ENCODE measurements around the gene NUDT4. TPM values are rescaled to one million over a fixed set of nuclear protein-coding genes. Genes with fewer than 3 reads are reported as not detected.

The NUDT4 gene
- polyA plus RNA-seq, 1 of the 3 experiments (the other 2 are of a cell fraction): 19.8 TPM

- ChIA-PET CTCF (interaction anchor here (0.7 to 3.0 kb wide), 5 partner anchors 10 to 686 kb away, joined by 3 to 15 read pairs (median 4); no protein-coding TSS in a partner anchor), POLR2A (no interaction called here)
- DNase-seq: no peak
- peaks cover 100% of the 10 kb centered on the region for H3K79me2 ChIP-seq (ENCODE audit: insufficient read depth)
- no peak overlapping the region for H3K4me3 ChIP-seq (ENCODE audit: low read depth in 2 of 2, low read length in 1 of 2)
- H3F3A ChIP-seq (replicated peaks; ENCODE audit: insufficient read depth): peaks cover 37% of the 10 kb centered on the region
- H3K9me2 ChIP-seq: no peaks in the 10 kb centered on the region
- WGBS (ENCODE audit: low lambda C conversion rate): 74% methylated on average over 3 of the region's 3 CpGs
- H2AFZ ChIP-seq (ENCODE audit: low read depth): no peak overlapping the region
- H3K4me2 ChIP-seq: peak overlapping the region; percentile 38; the same call in 1 of the 2 replicates
- peaks cover 2 to 15% of the 10 kb centered on the region in 2 experiments; a peak in 3 of 4 replicates for H3K4me1 ChIP-seq (ENCODE audit: control insufficient read depth in 1 of 2, insufficient read depth in 2 of 2, low read depth in 1 of 2, low read length in 1 of 2)
- H3K27me3 ChIP-seq (ENCODE audit: insufficient read depth): no peaks in the 10 kb centered on the region
- no peak for TF ChIP-seq EZH2phosphoT487 (IDR thresholded peaks at IDR 0.05; ENCODE audit: borderline replicate concordance, low read depth)
- TF ChIP-seq TAF1 (IDR thresholded peaks at IDR 0.05; ENCODE audit: borderline replicate concordance, low read depth, low read length): no peak
- no peak for TF ChIP-seq FOSL2 (IDR thresholded peaks at IDR 0.05; ENCODE audit: borderline replicate concordance, low read depth)
- no peak for TF ChIP-seq YY1 (IDR thresholded peaks at IDR 0.05; ENCODE audit: low read depth)
- TF ChIP-seq RAD21 (IDR thresholded peaks at IDR 0.05; ENCODE audit: low read length): no peak
- TF ChIP-seq RFX5 (IDR thresholded peaks at IDR 0.05; ENCODE audit: low read length): no peak
- TF ChIP-seq SIN3A (IDR thresholded peaks at IDR 0.05; ENCODE audit: borderline replicate concordance, low read depth, low read length): no peak
- no peak for TF ChIP-seq CHD2 (IDR thresholded peaks at IDR 0.05; ENCODE audit: low read length, partially characterized antibody)
- no peak for TF ChIP-seq RCOR1 (IDR thresholded peaks at IDR 0.05; ENCODE audit: low read length)
- TF ChIP-seq NRF1 (IDR thresholded peaks at IDR 0.05; ENCODE audit: low read depth, low read length): no peak
- peak overlapping the region; percentile 60 to 61 for H3K27ac ChIP-seq (ENCODE audit: low read depth in 2 of 2, low read length in 1 of 2)
- peaks cover 2 to 3% of the 10 kb centered on the region in 2 experiments for H3K36me3 ChIP-seq (replicated peaks in 1 of 2; ENCODE audit: control insufficient read depth in 1 of 2, insufficient read depth in 2 of 2, low read length in 1 of 2)
- H3K9ac ChIP-seq: peak overlapping the region; percentile 1; the same call in 1 of the 2 replicates
- no peaks in the 10 kb centered on the region for H3K9me3 ChIP-seq
- peaks cover 69% of the 10 kb centered on the region for H4K20me1 ChIP-seq (ENCODE audit: insufficient read depth)
Measured at GRCh38 chr12:93415723-93416464, 38.2 kb downstream of the NUDT4 start.

GRCh38 chr12:93417967-93418480 lies 40.3 kb downstream of the NUDT4 start:
- Histone ChIP-seq H3K27me3 (ENCODE audit: insufficient read depth) (no peaks in the 10 kb centered on the region), H4K20me1 (ENCODE audit: insufficient read depth) (peaks cover 77% of the 10 kb centered on the region), H3K9me2 (no peaks in the 10 kb centered on the region), H3K36me3 (replicated peaks in 1 of 2; ENCODE audit: control insufficient read depth in 1 of 2, insufficient read depth in 2 of 2, low read length in 1 of 2) (peaks cover 0 to 4% of the 10 kb centered on the region in 2 experiments), H3K9me3 (no peaks in the 10 kb centered on the region), H3F3A (replicated peaks; ENCODE audit: insufficient read depth) (peaks cover 30% of the 10 kb centered on the region), H3K4me3 (ENCODE audit: low read depth in 2 of 2, low read length in 1 of 2) (no peak overlapping the region), H2AFZ (ENCODE audit: low read depth) (no peak overlapping the region), H3K4me2 (no peak overlapping the region), H3K9ac (no peak overlapping the region), H3K79me2 (ENCODE audit: insufficient read depth) (peaks cover 100% of the 10 kb centered on the region), H3K4me1 (ENCODE audit: control insufficient read depth in 1 of 2, insufficient read depth in 2 of 2, low read depth in 1 of 2, low read length in 1 of 2) (peaks cover 5 to 18% of the 10 kb centered on the region in 2 experiments; a peak in 3 of 4 replicates), H3K27ac (ENCODE audit: low read depth in 2 of 2, low read length in 1 of 2) (no peak overlapping the region)
- TF ChIP-seq FOXM1 (IDR thresholded peaks at IDR 0.05; ENCODE audit: low read depth) (no peak), MXI1 (IDR thresholded peaks at IDR 0.05; ENCODE audit: low read depth, low read length) (no peak), CHD2 (IDR thresholded peaks at IDR 0.05; ENCODE audit: low read length, partially characterized antibody) (no peak), JUND (IDR thresholded peaks at IDR 0.05) (no peak)
- ChIA-PET CTCF (interaction anchor here (1.3 kb wide), 1 partner anchor 717 kb away, joined by 3 read pairs; no protein-coding TSS in a partner anchor), POLR2A (no interaction called here)
- DNase-seq: no peak
- 100% methylated on average over 4 of the region's 4 CpGs for WGBS (ENCODE audit: low lambda C conversion rate)

Data from SK-N-SH (cell line).